Neural cell (in vitro differentiated cells): ENCODE measurements around the gene DAD1. TPM values are rescaled to one million over a fixed set of nuclear protein-coding genes. Genes with fewer than 3 reads are reported as not detected.

ENCODE experiments used
- H2AFZ ChIP-seq: fragments of 200-600, 300-800 bp; sonication (generic), shearing (Covaris generic); 2 replicates; pipeline ENCODE4 v1.6.0; 2014; ENCODE audit warnings: low read depth, mild to moderate bottlenecking, antibody characterized with exemption, low read length, moderate library complexity
- H3F3A ChIP-seq: fragments of 200-600 bp; shearing (Covaris generic); 2 replicates; pipeline ENCODE4 v1.6.1; 2016; ENCODE audit warnings: mild to moderate bottlenecking, moderate library complexity, mixed read lengths, antibody characterized with exemption, low read length; ENCODE audit not compliant: insufficient read depth, poor library complexity, severe bottlenecking
- H3K27ac ChIP-seq: fragments of 200-600, 300-800 bp; sonication (generic), shearing (Covaris generic); 2 replicates; pipeline ENCODE4 v1.5.1; 2014; ENCODE audit warnings: mild to moderate bottlenecking, low read length, moderate library complexity
- H3K27me3 ChIP-seq: fragments of 300-800, 200-600 bp; sonication (generic), shearing (Covaris generic); 2 replicates; pipeline ENCODE4 v1.6.0; 2014; ENCODE audit warnings: mild to moderate bottlenecking, low read depth, low read length, moderate library complexity; ENCODE audit not compliant: insufficient read depth
- H3K36me3 ChIP-seq: fragments of 300-800, 200-600 bp; sonication (generic), shearing (Covaris generic); 2 replicates; pipeline ENCODE4 v1.5.1; 2014; ENCODE audit warnings: mild to moderate bottlenecking, antibody characterized with exemption, low read length, moderate library complexity; ENCODE audit not compliant: insufficient read depth
- H3K4me2 ChIP-seq: fragments of 300-800, 200-600 bp; sonication (generic), shearing (Covaris generic); 2 replicates; pipeline ENCODE4 v1.6.0; 2014; ENCODE audit warnings: mild to moderate bottlenecking, low read length
- H3K4me3 ChIP-seq: fragments of 300-800, 200-600 bp; sonication (generic), shearing (Covaris generic); 2 replicates; pipeline ENCODE4 v1.5.1; 2014; ENCODE audit warnings: mild to moderate bottlenecking, low read length, moderate library complexity
- H3K79me2 ChIP-seq: fragments of 200-600 bp; shearing (Covaris generic); replicated peaks from 2 replicates; pipeline ENCODE4 v1.6.0; 2014; ENCODE audit warnings: mild to moderate bottlenecking, low read length, moderate library complexity; ENCODE audit not compliant: insufficient read depth
- H3K9ac ChIP-seq: fragments of 300-800, 200-600 bp; sonication (generic), shearing (Covaris generic); 2 replicates; pipeline ENCODE4 v1.6.1; 2016; ENCODE audit warnings: mild to moderate bottlenecking, low read length, mixed read lengths
- H3K9me2 ChIP-seq: fragments of 200-600 bp; shearing (Covaris generic); 2 replicates; pipeline ENCODE4 v1.6.1; 2016; ENCODE audit warnings: mild to moderate bottlenecking, low read length, mixed read lengths; ENCODE audit not compliant: insufficient read depth
- H3K9me3 ChIP-seq: fragments of 200-600, 300-800 bp; sonication (generic), shearing (Covaris generic); 2 replicates; pipeline ENCODE4 v1.6.1; 2016; ENCODE audit warnings: mild to moderate bottlenecking, mixed run types, low read length, moderate library complexity, mixed read lengths
- H4K20me1 ChIP-seq: fragments of 200-600 bp; shearing (Covaris generic); 2 replicates; pipeline ENCODE4 v1.6.1; 2016; ENCODE audit warnings: mild to moderate bottlenecking, mixed run types; ENCODE audit not compliant: insufficient read depth
- EP300 ChIP-seq: fragments of 450-650 bp; conservative IDR thresholded peaks from 2 replicates; pipeline ENCODE4 v1.6.1; 2014; ENCODE audit warnings: antibody characterized with exemption, mild to moderate bottlenecking, moderate library complexity; ENCODE audit not compliant: poor library complexity, severe bottlenecking
- EZH2 ChIP-seq: fragments of 200-600, 300-800 bp; shearing (Covaris generic), sonication (generic); IDR thresholded peaks from 2 replicates; pipeline ENCODE4 v1.6.1; 2014; ENCODE audit warnings: antibody characterized with exemption, low read length, borderline replicate concordance, mild to moderate bottlenecking; ENCODE audit not compliant: insufficient read depth, poor library complexity, severe bottlenecking
- MXI1 ChIP-seq: fragments of 450-650 bp; conservative IDR thresholded peaks from 2 replicates; pipeline ENCODE4 v1.6.1; 2014; ENCODE audit warnings: antibody characterized with exemption, mild to moderate bottlenecking; ENCODE audit not compliant: poor library complexity, severe bottlenecking
- POLR2AphosphoS5 ChIP-seq: IDR thresholded peaks from 2 replicates; pipeline ENCODE4 v1.6.1; 2012
- RAD21 ChIP-seq: fragments of 450-650 bp; conservative IDR thresholded peaks from 2 replicates; pipeline ENCODE4 v1.6.1; 2014; ENCODE audit warnings: antibody characterized with exemption, mild to moderate bottlenecking, moderate library complexity
- SMC3 ChIP-seq: fragments of 450-650 bp; conservative IDR thresholded peaks from 2 replicates; pipeline ENCODE4 v1.6.1; 2014; ENCODE audit warnings: antibody characterized with exemption, mild to moderate bottlenecking, moderate library complexity; ENCODE audit not compliant: poor library complexity
- TAF1 ChIP-seq: IDR thresholded peaks from 2 replicates; pipeline ENCODE4 v1.6.1; 2012; ENCODE audit warnings: low read depth
- polyA plus RNA-seq: library from polyadenylated mRNA; depleted of rRNA; stranded (reverse); fragments of >200 nt; gene quantifications from 2 replicates; pipeline ENCODE4 v1.2.3, GENCODE V29; 2014
- TF ChIP-seq, protein P1 (sequence below): fragments of 450-650 bp; IDR thresholded peaks from 2 replicates; pipeline ENCODE4 v1.5.1; 2014; ENCODE audit warnings: antibody characterized with exemption, mild to moderate bottlenecking, moderate library complexity; ENCODE audit not compliant: poor library complexity, severe bottlenecking
- TF ChIP-seq, protein P2 (sequence below): IDR thresholded peaks from 2 replicates; pipeline ENCODE4 v1.6.1; 2012; ENCODE audit warnings: borderline replicate concordance

DAD1 gene
- polyA plus RNA-seq, 1 donor from 2014 or later: 369 TPM

DNA sequence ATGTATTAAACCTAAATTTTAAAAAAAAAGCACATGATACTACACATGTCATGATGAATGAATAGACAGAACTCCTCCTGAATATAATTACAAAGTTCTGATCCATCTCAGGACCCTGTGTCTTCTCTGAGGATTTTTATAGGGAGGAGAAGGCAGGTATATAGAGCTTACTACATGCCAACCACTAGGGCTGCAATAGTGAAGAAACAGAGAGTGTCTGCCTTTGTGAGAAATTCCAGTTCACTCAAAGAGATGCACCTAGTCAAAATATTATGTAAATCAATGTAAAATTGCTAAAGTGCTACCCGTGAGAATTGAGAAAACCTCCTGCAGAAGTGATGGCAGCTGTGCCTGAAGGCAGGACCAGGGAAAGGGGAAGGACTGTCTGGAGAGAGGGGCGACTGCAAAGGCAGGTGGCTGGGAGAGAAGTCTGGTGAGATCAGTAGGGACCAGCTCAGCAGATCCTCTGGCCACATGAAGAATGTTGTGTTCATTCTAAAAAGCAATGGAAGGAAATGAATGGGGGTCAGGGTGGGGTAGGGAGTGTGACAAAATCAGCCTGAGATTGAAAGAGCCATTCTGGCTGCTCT lies 24.2 kb upstream of the DAD1 start:
- H3K4me3 ChIP-seq: no peak overlapping the region
- H3K9me2 ChIP-seq: no peaks in the 10 kb centered on the region
- H3F3A ChIP-seq: no peaks in the 10 kb centered on the region
- no peaks in the 10 kb centered on the region for H3K27me3 ChIP-seq
- no peak overlapping the region for H3K9ac ChIP-seq
- H3K27ac ChIP-seq: no peak overlapping the region
- H3K79me2 ChIP-seq: no peaks in the 10 kb centered on the region
- TF ChIP-seq EP300: no peak
- no peak for TF ChIP-seq MXI1
- no peak for TF ChIP-seq TAF1
- TF ChIP-seq, protein P1, sequence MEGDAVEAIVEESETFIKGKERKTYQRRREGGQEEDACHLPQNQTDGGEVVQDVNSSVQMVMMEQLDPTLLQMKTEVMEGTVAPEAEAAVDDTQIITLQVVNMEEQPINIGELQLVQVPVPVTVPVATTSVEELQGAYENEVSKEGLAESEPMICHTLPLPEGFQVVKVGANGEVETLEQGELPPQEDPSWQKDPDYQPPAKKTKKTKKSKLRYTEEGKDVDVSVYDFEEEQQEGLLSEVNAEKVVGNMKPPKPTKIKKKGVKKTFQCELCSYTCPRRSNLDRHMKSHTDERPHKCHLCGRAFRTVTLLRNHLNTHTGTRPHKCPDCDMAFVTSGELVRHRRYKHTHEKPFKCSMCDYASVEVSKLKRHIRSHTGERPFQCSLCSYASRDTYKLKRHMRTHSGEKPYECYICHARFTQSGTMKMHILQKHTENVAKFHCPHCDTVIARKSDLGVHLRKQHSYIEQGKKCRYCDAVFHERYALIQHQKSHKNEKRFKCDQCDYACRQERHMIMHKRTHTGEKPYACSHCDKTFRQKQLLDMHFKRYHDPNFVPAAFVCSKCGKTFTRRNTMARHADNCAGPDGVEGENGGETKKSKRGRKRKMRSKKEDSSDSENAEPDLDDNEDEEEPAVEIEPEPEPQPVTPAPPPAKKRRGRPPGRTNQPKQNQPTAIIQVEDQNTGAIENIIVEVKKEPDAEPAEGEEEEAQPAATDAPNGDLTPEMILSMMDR: no peak
- no peak for TF ChIP-seq POLR2AphosphoS5
- no peak for TF ChIP-seq RAD21
- TF ChIP-seq, protein P2, sequence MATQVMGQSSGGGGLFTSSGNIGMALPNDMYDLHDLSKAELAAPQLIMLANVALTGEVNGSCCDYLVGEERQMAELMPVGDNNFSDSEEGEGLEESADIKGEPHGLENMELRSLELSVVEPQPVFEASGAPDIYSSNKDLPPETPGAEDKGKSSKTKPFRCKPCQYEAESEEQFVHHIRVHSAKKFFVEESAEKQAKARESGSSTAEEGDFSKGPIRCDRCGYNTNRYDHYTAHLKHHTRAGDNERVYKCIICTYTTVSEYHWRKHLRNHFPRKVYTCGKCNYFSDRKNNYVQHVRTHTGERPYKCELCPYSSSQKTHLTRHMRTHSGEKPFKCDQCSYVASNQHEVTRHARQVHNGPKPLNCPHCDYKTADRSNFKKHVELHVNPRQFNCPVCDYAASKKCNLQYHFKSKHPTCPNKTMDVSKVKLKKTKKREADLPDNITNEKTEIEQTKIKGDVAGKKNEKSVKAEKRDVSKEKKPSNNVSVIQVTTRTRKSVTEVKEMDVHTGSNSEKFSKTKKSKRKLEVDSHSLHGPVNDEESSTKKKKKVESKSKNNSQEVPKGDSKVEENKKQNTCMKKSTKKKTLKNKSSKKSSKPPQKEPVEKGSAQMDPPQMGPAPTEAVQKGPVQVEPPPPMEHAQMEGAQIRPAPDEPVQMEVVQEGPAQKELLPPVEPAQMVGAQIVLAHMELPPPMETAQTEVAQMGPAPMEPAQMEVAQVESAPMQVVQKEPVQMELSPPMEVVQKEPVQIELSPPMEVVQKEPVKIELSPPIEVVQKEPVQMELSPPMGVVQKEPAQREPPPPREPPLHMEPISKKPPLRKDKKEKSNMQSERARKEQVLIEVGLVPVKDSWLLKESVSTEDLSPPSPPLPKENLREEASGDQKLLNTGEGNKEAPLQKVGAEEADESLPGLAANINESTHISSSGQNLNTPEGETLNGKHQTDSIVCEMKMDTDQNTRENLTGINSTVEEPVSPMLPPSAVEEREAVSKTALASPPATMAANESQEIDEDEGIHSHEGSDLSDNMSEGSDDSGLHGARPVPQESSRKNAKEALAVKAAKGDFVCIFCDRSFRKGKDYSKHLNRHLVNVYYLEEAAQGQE: no peak
- TF ChIP-seq SMC3: no peak
- no peak for TF ChIP-seq EZH2
- H3K9me3 ChIP-seq: no peaks in the 10 kb centered on the region
- no peaks in the 10 kb centered on the region for H3K36me3 ChIP-seq
- H2AFZ ChIP-seq: no peak overlapping the region
- H4K20me1 ChIP-seq: no peaks in the 10 kb centered on the region
- H3K4me2 ChIP-seq: no peak overlapping the region

DNA sequence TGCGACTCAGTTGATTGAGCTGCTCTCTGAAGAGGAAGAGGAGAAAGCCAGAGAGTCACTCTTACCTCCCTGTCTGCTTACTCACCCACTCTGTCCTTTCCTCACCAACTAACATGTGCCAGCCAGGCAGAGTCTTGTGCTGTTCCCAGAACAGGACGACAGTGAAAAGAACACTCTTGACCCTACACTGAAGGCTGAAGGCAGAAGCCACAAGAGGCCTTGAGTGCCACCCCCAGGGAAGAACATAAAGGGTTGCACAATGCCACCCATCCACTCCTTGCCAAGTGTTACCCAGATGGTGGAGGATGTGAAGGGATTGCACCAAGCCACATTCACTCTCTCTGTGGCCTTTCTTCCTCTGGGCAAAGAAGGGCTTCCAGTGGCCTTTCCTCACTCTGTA lies 21.9 kb upstream of the DAD1 start:
- no peak overlapping the region for H3K4me3 ChIP-seq
- no peak overlapping the region for H2AFZ ChIP-seq
- no peak overlapping the region for H3K4me2 ChIP-seq
- H3K9ac ChIP-seq: no peak overlapping the region
- H3F3A ChIP-seq: no peaks in the 10 kb centered on the region
- TF ChIP-seq RAD21 (no peak), MXI1 (no peak), POLR2AphosphoS5 (no peak), SMC3 (no peak), TAF1 (no peak), EP300 (no peak), EZH2 (no peak)
- TF ChIP-seq, protein P1: no peak
- TF ChIP-seq, protein P2: no peak
- no peaks in the 10 kb centered on the region for H4K20me1 ChIP-seq
- H3K9me3 ChIP-seq: no peaks in the 10 kb centered on the region
- H3K79me2 ChIP-seq: no peaks in the 10 kb centered on the region
- no peaks in the 10 kb centered on the region for H3K27me3 ChIP-seq
- H3K27ac ChIP-seq: no peak overlapping the region
- H3K9me2 ChIP-seq: no peaks in the 10 kb centered on the region
- no peaks in the 10 kb centered on the region for H3K36me3 ChIP-seq
